AG09319 (cell line): ENCODE measurements around the gene TEDC1.

Experiments used
- DNase-seq: peaks from one replicate; pipeline ENCODE4 v3.0.0-alpha.2; 2010; ENCODE audit warnings: low read depth; ENCODE audit errors: extremely low read depth
- TF ChIP-seq, protein P1 (sequence below): IDR thresholded peaks from 2 replicates; pipeline ENCODE4 v1.5.1; 2011; ENCODE audit warnings: low read depth, mild to moderate bottlenecking, inconsistent platforms, low read length, moderate library complexity

Gene TEDC1

DNA sequence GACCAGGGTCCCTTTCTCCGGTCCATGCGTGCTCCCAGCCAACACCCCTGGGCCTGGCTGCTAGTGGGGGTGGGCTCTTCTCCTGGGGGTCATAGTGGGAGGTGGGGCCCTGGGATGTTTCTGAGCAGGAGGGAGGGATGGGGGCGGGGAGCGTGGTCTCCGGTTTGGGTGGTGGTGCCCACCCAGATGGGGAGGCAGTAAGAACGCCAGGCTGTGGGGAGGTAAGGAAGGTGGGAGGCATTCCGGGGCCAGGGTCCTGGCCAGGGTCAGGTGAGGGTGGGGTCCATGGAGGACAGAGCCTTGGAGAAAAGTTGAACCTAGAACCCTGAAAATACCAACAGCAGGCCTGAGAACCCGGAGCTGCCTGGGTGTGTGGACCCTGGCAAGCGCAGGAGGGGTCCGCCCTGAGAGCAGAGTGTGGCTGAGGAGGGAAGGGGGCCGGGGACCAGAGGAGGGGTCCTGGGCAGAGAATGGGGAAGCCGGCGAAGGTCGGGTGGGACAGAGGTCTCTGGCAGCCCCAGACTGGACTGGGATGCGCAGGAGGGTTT lies 10.8 kb upstream of the TEDC1 start:
- DNase-seq: no peak
- TF ChIP-seq, protein P1, sequence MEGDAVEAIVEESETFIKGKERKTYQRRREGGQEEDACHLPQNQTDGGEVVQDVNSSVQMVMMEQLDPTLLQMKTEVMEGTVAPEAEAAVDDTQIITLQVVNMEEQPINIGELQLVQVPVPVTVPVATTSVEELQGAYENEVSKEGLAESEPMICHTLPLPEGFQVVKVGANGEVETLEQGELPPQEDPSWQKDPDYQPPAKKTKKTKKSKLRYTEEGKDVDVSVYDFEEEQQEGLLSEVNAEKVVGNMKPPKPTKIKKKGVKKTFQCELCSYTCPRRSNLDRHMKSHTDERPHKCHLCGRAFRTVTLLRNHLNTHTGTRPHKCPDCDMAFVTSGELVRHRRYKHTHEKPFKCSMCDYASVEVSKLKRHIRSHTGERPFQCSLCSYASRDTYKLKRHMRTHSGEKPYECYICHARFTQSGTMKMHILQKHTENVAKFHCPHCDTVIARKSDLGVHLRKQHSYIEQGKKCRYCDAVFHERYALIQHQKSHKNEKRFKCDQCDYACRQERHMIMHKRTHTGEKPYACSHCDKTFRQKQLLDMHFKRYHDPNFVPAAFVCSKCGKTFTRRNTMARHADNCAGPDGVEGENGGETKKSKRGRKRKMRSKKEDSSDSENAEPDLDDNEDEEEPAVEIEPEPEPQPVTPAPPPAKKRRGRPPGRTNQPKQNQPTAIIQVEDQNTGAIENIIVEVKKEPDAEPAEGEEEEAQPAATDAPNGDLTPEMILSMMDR: no peak

DNA sequence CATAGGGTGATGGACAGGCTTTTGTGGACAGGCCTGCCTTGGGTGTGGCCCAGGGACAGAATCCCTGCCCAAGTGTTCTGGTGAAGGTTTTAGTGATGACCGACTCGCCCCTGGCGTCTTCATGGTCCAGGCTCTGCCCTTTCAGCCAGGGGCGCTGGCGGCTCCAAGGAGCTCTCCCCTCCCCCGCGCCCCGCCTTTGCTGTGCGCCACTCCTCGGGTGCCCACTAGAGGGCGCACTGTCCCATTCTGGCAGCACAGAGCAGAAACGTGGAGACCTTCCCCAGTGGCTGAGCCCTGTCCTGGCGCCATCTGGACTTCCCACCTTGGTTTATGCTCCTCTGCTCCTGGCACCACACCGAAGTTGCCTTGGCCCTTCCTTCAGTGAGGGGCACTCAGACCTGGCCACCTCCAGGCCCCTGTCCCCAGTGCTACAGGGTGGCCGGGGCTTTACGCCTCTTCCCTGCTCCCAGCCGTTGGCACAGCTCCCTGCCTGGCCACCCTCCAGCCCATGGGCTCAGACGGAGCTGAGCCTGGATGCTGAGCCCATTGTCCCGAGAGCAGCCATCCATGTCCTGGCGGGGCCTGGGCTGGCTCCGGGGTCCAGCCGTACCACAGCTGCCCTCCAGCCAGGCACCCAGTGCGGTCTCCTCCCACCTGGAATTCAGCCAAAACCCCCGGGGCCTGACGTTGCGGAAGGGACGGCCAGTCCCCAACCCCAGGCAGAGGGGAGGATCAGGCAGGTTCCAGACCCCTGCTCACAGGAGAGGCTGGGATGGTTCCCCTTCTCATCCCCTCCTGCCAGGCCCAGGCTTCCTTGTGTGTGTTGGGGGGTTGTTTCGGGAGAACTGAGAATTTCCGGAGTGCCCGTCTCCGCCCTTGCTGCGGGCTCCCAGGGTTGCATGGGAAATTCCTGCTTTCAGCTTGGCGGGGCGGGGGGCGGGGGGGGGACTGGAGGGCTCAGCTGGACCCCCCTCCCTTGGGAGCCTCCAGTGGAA lies 9.9 kb upstream of the TEDC1 start:
- DNase-seq: peak; percentile 68
- TF ChIP-seq, protein P1: peak; percentile 98

DNA sequence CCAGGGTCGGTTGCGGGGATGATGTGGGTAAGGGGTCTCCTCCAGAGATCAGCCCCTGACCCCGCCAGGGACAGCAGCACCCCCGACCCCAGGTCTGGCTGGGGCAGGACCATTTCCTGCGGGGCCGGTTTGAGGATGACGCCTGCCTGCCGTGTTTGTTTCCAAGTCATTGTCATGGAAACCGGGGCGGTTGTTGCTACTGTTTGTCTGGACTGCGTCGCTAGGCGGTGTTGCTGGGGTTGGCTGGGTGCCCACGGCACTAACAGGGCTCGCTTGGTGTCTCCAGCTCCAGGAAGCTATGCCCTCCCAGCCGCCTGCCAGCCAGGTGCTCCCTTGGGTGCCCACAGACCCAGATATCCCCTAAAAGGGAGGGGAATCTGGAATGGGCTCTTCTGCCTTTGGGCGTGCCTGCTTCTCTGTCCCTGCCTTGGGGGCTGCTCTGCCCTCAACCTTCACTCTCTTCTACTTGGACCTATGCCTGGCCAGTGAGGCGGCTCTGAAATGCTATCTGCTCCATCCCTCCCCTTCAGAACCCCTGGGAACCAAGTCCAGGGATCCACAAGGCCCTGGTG lies 9.1 kb upstream of the TEDC1 start:
- DNase-seq: peak; percentile 94
- TF ChIP-seq, protein P1: no peak; the same call in 1 of the 2 replicates

DNA sequence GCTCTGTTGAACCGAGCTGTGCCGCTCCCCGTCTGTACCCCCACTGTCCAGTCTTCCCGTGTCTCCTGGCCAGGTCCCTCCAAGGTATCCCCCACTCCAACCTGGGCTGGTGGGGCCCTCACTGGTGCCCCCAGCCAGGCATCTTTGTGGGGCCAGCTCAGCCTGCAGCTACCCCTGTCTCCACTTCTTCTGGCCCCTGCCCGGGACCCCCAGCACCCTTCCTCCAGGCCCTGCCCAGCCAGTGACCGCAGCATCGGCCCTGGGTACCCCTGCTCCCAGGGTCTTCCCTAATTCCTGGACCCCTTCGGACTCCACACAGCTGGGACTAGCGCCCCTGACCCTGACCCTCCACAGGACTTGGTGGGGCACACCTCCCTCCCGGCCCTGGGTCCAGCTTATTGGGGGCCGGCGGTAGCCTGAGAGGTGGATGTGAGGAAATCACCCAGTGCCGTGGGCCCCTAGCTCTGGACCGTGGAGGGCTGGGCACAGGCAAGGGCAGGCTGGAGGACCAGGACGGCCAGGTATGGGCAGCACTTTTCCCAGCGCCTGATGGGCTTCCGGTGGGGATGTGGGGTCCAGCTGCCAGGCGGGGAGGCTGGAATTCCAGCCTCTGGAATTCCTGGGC lies 8.4 kb upstream of the TEDC1 start:
- TF ChIP-seq, protein P1: no peak
- no peak for DNase-seq

DNA sequence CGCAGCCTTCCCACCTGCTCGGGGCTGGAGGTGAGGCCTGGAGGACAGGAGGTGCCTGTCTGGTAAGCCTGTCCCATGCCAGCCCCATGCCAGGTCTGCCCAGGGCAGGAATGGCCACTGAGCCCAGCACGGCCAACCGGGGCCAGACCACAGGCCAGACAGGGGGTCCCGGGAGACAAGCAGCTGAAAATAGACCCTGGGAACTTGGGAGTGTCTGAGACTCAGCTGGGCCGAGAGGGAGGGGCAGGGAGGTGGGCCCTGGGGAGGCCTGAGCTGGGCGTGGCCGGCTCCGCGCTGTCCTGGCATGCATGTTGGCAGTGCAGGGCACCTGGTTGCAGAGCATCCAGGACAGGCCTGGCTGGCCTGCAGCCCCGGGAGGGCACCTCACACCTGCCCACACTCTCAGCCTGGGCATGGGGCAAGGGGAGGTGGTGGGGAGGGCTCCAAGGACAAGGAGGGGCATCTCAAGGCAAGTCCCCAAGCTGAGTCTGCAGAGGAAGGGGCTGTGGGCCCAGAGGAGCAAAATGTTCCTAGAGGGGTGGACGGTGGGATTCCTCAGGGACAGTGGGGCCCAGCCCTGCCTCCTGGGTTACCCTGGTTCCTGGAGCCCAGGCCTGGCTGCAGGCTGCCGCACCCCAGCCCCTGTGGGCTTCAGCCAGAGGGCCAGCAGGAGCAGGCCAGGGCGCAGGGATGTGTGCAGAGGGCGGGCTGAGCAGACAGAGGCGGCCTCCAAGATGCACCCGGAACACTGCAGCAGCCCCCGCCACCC lies 7.6 kb upstream of the TEDC1 start:
- DNase-seq: no peak
- TF ChIP-seq, protein P1: no peak

DNA sequence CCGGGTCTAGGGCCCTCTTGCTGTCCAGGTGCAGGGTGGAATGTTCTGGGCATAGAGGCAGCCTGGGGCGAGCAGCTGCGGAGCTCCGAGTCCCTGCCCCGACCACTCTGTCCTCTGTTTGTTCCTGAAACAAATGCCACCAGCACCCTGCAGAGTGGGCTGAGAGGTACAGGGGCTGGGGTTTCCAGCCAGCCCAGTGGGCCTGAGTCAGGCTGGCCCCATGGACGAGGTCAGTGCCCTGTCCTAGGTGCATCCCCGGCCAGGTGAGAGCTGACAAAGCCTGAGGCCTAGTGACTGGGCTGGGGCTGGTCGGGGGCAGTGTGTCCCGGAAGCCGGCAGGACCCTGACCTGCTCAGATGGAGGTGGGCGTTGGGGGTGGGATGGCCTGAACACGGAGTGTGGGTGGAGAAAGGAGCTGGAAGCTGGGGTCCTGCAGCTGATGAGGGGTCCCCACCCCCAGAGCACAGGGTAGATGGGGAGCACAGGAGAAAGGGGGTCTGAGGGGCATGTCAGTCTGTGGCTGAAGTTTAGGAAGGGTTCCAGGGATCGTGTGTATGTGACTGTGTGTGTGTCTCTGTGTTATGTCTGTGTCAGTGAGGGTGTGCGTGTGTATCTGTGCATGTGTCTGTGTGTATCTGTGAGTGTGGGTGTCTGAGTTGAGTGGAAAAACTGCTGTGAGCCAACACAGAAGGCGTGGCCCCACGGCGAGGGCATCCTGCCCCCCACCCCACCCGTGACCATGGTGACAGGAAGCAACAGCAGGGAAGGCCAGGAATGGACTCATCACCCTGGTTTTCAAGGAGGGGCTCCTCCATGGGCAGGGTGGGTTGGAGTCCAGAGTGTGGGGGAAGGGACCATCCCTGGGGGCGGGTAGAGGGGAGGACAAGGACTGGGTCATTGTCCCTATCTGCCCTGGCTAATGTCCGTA lies 6.7 kb upstream of the TEDC1 start:
- TF ChIP-seq, protein P1: no peak
- DNase-seq: no peak
